Activated CD4-positive, CD25-positive, alpha-beta regulatory T cell (primary cell): ENCODE measurements around the gene RNF175.

Experiments
- DNase-seq, 4 experiments: peaks; one replicate each; lab custom pipeline; 2025; lab: John Stamatoyannopoulos, UW

The RNF175 gene

GRCh38 chr4:153759407-153760316, at the start of gene RNF175:
Gene RNF175, minus strand, starts transcription at chr4:153760024. Its CDS starts 162 bp downstream, at chr4:153759862.
- peak in 1 of 4 experiments; percentile 8 for DNase-seq

- DNase-seq: no peak
Measured at GRCh38 chr4:153809307-153809706, 49.5 kb upstream of the RNF175 start.

GRCh38 chr4:153808175-153808574, 48.4 kb upstream of the RNF175 start:
- no peak for DNase-seq

- DNase-seq: no peak
Measured at GRCh38 chr4:153806073-153806472, 46.2 kb upstream of the RNF175 start.

GRCh38 chr4:153804722-153805121, 44.9 kb upstream of the RNF175 start:
- DNase-seq: no peak

- DNase-seq: no peak
Measured at GRCh38 chr4:153799694-153800074, 39.9 kb upstream of the RNF175 start.

GRCh38 chr4:153798901-153799693, 39.3 kb upstream of the RNF175 start:
- DNase-seq: no peak

- DNase-seq: no peak
Measured at GRCh38 chr4:153798420-153798819, 38.6 kb upstream of the RNF175 start.

GRCh38 chr4:153794006-153794405, 34.2 kb upstream of the RNF175 start:
- no peak for DNase-seq

GRCh38 chr4:153792618-153793247, 32.9 kb upstream of the RNF175 start:
- DNase-seq: no peak

- DNase-seq: no peak
Measured at GRCh38 chr4:153791746-153792617, 32.2 kb upstream of the RNF175 start.

- DNase-seq: peak in 1 of 4 experiments; percentile 7
Measured at GRCh38 chr4:153790962-153791551, 31.2 kb upstream of the RNF175 start.

GRCh38 chr4:153790500-153790865, 30.7 kb upstream of the RNF175 start:
- no peak for DNase-seq

- DNase-seq: no peak
Measured at GRCh38 chr4:153789741-153790499, 30.1 kb upstream of the RNF175 start.

- peak in 1 of 4 experiments; percentile 1 for DNase-seq
Measured at GRCh38 chr4:153788413-153789276, 28.8 kb upstream of the RNF175 start, which contains the start of gene SFRP2. Gene SFRP2, minus strand, starts transcription at chr4:153789083. Its CDS starts 248 bp downstream, at chr4:153788835.

GRCh38 chr4:153788051-153788412, 28.2 kb upstream of the RNF175 start:
- no peak for DNase-seq

GRCh38 chr4:153787575-153787974, 27.8 kb upstream of the RNF175 start:
- DNase-seq: no peak

GRCh38 chr4:153787061-153787560, 27.3 kb upstream of the RNF175 start:
- DNase-seq: no peak
